Measurements from ENCODE around the gene ABCA9. TPM values are rescaled to one million over a fixed set of nuclear protein-coding genes. Genes with fewer than 3 reads are reported as not detected.
"Not testable (repeated sequence)": the region's sequence is repeated elsewhere in the genome, so short reads cannot be mapped to it uniquely, and the experiment has no call there.

ABCA9 gene
- total RNA-seq, 1 donor from 2014 or later, result 0.14 TPM

DNA sequence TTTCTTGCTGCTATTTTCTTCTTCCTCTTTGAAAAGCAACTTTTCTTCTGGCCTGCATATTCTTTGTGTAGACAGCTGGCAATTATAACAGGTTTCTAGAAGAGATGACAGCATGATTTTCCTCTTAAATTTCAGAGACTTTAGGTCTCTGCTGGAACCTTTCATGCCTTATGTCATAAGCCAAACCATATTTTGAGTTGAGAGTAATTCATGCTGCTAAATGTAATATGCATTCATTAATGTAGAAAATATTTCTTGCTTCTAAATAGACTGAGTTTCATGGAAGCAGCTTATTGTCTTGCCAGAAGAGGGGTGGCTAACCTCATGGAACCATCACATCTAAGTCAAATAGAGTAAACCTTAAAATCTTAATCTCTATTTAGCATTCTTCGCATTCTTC lies 25.9 kb upstream of the ABCA9 start:
- no peak for DNase-seq (ENCODE audit: low spot score, unreplicated experiment)
- H3K27ac Mint-ChIP-seq, result no peak overlapping the region
- H3K4me3 Mint-ChIP-seq (ENCODE audit: low read depth), result no peak overlapping the region
- H3K9me3 Mint-ChIP-seq (ENCODE audit: low read depth), result peaks cover 18% of the 10 kb centered on the region
- peaks cover 1% of the 10 kb centered on the region for H3K36me3 Mint-ChIP-seq (ENCODE audit: insufficient read depth)
- H3K27me3 Mint-ChIP-seq, result no peaks in the 10 kb centered on the region
- H3K4me1 Mint-ChIP-seq (ENCODE audit: low read depth), result no peaks in the 10 kb centered on the region
- TF ChIP-seq, protein P1, sequence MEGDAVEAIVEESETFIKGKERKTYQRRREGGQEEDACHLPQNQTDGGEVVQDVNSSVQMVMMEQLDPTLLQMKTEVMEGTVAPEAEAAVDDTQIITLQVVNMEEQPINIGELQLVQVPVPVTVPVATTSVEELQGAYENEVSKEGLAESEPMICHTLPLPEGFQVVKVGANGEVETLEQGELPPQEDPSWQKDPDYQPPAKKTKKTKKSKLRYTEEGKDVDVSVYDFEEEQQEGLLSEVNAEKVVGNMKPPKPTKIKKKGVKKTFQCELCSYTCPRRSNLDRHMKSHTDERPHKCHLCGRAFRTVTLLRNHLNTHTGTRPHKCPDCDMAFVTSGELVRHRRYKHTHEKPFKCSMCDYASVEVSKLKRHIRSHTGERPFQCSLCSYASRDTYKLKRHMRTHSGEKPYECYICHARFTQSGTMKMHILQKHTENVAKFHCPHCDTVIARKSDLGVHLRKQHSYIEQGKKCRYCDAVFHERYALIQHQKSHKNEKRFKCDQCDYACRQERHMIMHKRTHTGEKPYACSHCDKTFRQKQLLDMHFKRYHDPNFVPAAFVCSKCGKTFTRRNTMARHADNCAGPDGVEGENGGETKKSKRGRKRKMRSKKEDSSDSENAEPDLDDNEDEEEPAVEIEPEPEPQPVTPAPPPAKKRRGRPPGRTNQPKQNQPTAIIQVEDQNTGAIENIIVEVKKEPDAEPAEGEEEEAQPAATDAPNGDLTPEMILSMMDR (IDR thresholded peaks at IDR 0.05; ENCODE audit: unreplicated experiment), result no peak

DNA sequence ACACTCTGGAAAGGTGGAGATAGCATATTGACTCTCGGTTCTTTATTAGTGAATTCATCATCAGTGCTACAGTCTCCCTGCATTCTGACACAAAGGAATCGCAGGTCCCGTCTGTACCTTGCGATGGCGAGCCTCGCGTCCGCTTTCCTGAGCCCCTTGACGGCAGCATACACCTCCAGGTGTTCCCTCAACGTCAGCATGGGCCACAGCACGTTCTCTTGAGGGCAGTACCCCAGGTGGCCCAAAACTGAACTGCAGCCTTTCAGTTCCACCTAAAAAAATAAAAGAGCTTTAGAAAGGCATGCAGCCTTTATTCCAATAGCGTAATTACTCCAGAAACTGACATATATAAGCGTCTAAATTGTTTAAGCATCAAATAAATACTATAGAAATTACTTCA lies 24.2 kb upstream of the ABCA9 start:
- Mint-ChIP-seq H3K4me3 (ENCODE audit: low read depth) (no peak overlapping the region), H3K27ac (peak overlapping the region; percentile 92), H3K27me3 (no peaks in the 10 kb centered on the region), H3K9me3 (ENCODE audit: low read depth) (peaks cover 18% of the 10 kb centered on the region), H3K36me3 (ENCODE audit: insufficient read depth) (peaks cover 1% of the 10 kb centered on the region), H3K4me1 (ENCODE audit: low read depth) (no peaks in the 10 kb centered on the region)
- TF ChIP-seq, protein P1 (IDR thresholded peaks at IDR 0.05; ENCODE audit: unreplicated experiment), result peak; percentile 61
- peak; percentile 22 for DNase-seq (ENCODE audit: low spot score, unreplicated experiment)

DNA sequence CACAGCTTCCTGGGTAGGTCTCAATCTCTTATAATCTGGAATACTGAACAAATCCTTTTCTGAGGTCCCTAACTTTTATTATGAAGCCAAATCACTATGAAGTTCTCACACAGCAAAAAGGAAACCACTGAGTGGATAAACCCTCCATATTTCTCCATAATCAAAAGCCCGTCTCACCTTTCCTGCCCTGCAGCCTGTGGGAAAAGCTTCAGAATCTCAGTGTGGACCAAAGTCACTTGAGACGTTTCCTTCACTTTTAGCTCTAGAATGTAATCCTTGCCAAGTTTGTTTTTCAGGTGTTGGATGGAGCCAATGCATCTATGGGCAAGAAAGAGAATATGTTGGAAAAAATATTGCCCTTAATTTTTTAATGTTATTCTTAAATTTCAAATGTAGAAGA lies 22.0 kb upstream of the ABCA9 start:
- Mint-ChIP-seq H3K4me1 (ENCODE audit: low read depth) (no peaks in the 10 kb centered on the region), H3K4me3 (ENCODE audit: low read depth) (no peak overlapping the region), H3K36me3 (ENCODE audit: insufficient read depth) (peaks cover 1% of the 10 kb centered on the region), H3K27ac (no peak overlapping the region), H3K27me3 (no peaks in the 10 kb centered on the region), H3K9me3 (ENCODE audit: low read depth) (peaks cover 18% of the 10 kb centered on the region)
- no peak for DNase-seq (ENCODE audit: low spot score, unreplicated experiment)
- TF ChIP-seq, protein P1 (IDR thresholded peaks at IDR 0.05; ENCODE audit: unreplicated experiment), result no peak

DNA sequence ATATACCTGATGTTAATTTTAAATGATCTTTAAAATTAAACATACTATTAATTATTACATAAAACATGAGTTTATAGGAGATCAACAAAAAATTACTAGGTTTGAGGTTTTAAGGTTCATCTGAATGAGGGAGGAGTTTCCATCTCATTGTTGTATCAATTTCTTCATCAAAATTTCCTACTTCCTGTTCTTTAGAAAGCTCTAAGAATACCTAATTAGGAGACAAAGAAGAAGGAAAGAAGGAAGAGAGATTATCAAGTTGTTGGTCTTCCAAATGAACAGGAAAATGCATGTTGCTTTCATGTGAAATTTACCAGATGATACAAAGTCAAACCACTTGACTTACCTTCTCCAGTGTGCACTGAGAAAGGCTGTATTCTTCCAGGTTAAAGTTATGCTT lies 18.1 kb upstream of the ABCA9 start:
- H3K36me3 Mint-ChIP-seq (ENCODE audit: insufficient read depth), result peaks cover 5% of the 10 kb centered on the region
- H3K9me3 Mint-ChIP-seq (ENCODE audit: low read depth), result peaks cover 34% of the 10 kb centered on the region
- no peaks in the 10 kb centered on the region for H3K4me1 Mint-ChIP-seq (ENCODE audit: low read depth)
- H3K4me3 Mint-ChIP-seq (ENCODE audit: low read depth), result no peak overlapping the region
- DNase-seq (ENCODE audit: low spot score, unreplicated experiment), result no peak
- TF ChIP-seq, protein P1 (IDR thresholded peaks at IDR 0.05; ENCODE audit: unreplicated experiment), result no peak
- H3K27me3 Mint-ChIP-seq, result no peaks in the 10 kb centered on the region
- no peak overlapping the region for H3K27ac Mint-ChIP-seq

DNA sequence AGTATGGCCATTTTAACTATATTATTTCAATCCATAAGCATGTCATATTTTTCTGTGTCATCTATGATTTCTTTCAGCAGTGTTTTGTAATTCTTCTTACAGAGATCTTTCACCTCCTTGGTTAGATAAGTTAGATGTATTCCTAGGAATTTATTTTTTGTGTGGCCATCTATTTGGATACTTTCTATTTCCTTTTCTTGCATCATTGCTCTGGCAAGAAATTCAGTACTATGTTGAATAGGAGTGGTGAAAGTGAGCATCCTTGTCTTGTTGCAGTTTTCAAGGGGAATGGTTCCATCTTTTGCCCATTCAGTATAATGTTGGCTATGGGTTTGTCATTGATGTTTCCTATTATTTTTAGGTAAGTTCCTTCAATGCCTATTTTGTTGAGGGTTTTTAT lies 15.1 kb upstream of the ABCA9 start:
- peaks cover 27% of the 10 kb centered on the region for H3K9me3 Mint-ChIP-seq (ENCODE audit: low read depth)
- no peak overlapping the region for H3K4me3 Mint-ChIP-seq (ENCODE audit: low read depth)
- no peak overlapping the region for H3K27ac Mint-ChIP-seq
- H3K27me3 Mint-ChIP-seq, result no peaks in the 10 kb centered on the region
- peaks cover 4% of the 10 kb centered on the region for H3K36me3 Mint-ChIP-seq (ENCODE audit: insufficient read depth)
- H3K4me1 Mint-ChIP-seq (ENCODE audit: low read depth), result peaks cover 6% of the 10 kb centered on the region
- no peak for DNase-seq (ENCODE audit: low spot score, unreplicated experiment)
- TF ChIP-seq, protein P1 (IDR thresholded peaks at IDR 0.05; ENCODE audit: unreplicated experiment), result no peak

DNA sequence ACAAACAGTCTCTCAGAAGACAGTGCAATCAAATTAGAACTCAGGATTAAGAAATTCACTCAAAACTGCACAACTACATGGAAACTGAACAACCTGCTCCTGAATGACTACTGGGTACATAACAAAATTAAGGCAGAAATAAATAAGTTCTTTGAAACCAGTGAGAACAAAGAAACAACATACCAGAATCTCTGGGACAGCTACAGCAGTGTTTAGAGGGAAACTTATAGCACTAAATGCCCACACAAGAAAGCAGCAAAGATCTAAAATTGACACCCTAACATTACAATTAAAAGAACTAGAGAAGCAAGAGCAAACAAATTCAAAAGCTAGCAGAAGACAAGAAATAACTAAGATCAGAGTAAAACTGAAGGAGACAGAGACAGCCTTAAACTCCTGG lies 12.7 kb upstream of the ABCA9 start:
- peaks cover 27% of the 10 kb centered on the region for H3K9me3 Mint-ChIP-seq (ENCODE audit: low read depth)
- H3K4me1 Mint-ChIP-seq (ENCODE audit: low read depth), result peaks cover 17% of the 10 kb centered on the region
- not testable (repeated sequence) for DNase-seq (ENCODE audit: low spot score, unreplicated experiment); H3K4me3 Mint-ChIP-seq (ENCODE audit: low read depth); H3K27me3 Mint-ChIP-seq; H3K36me3 Mint-ChIP-seq (ENCODE audit: insufficient read depth)
- H3K27ac Mint-ChIP-seq, result peak overlapping the region; percentile 44

DNA sequence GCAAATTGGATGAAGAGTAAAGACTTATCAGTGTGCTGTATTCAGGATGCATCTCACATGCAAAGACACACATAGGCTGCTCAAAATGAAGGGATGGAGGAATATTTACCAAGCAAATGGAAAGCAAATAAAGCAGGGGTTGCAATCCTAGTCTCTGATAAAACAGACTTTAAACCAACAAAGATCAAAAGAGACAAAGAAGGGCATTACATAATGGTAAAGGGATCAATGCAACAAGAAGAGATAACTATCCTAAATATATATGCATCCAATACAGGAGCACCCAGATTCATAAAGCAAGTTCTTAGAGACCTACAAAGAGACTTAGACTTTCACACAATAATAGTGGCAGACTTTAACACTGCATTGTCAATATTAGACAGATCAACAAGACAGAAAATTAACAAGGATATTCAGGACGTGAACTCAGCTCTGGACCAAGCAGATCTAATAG lies 12.1 kb upstream of the ABCA9 start:
- H3K36me3 Mint-ChIP-seq (ENCODE audit: insufficient read depth); DNase-seq (ENCODE audit: low spot score, unreplicated experiment); H3K27me3 Mint-ChIP-seq; H3K4me3 Mint-ChIP-seq (ENCODE audit: low read depth); H3K27ac Mint-ChIP-seq: not testable (repeated sequence)
- Mint-ChIP-seq H3K4me1 (ENCODE audit: low read depth) (peaks cover 20% of the 10 kb centered on the region), H3K9me3 (ENCODE audit: low read depth) (peaks cover 27% of the 10 kb centered on the region)

DNA sequence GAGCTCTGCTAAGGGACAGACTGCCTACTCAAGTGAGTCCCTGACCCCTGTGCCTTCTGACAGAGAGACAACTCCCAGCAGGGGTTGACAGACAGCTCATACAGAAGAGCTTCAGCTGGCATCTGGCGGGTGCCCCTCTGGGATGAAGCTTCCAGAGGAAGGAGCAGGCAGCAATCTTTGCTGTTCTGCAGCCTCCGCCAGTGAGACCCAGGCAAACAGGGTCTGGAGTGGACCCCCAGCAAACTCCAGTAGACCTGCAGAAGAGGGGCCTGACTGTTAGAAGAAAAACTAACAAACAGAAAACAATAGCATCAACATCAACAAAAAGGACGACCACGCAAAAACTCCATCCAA lies 10.5 kb upstream of the ABCA9 start:
- H3K27me3 Mint-ChIP-seq; H3K36me3 Mint-ChIP-seq (ENCODE audit: insufficient read depth); H3K27ac Mint-ChIP-seq; H3K4me3 Mint-ChIP-seq (ENCODE audit: low read depth); DNase-seq (ENCODE audit: low spot score, unreplicated experiment): not testable (repeated sequence)
- Mint-ChIP-seq H3K9me3 (ENCODE audit: low read depth) (peaks cover 16% of the 10 kb centered on the region), H3K4me1 (ENCODE audit: low read depth) (peaks cover 20% of the 10 kb centered on the region)
